Head of caudate nucleus (tissue), 42 donors: Measurements from ENCODE around the gene FOXL1.

Experiments
- DNase-seq, 42 donors: peaks; one replicate each; pipeline versions ENCODE4 v3.0.0 to v3.0.0-alpha.2; 2020 to 2021; ENCODE audit warnings: mixed read lengths in 7 of 42
- intact Hi-C: fragments of 100-400 bp; cut with DNase I; formaldehyde crosslinking; loops from one replicate; pipeline ENCODE4 v1.15.0; 2022

Gene FOXL1

GRCh38 chr16:86618431-86619238, 40.3 kb downstream of the FOXL1 start:
- DNase-seq, result no peak
- intact Hi-C loops, result no loop called here

GRCh38 chr16:86619239-86619794, 41.0 kb downstream of the FOXL1 start:
- intact Hi-C loops, result no loop called here
- DNase-seq, result no peak

GRCh38 chr16:86620184-86620583, 41.8 kb downstream of the FOXL1 start:
- no peak for DNase-seq
- intact Hi-C loops, result no loop called here

- intact Hi-C loops, result no loop called here
- no peak for DNase-seq
Measured at GRCh38 chr16:86621966-86622365, 43.6 kb downstream of the FOXL1 start.

GRCh38 chr16:86622700-86623615, 44.6 kb downstream of the FOXL1 start:
- DNase-seq, result no peak
- intact Hi-C loops, result no loop called here

GRCh38 chr16:86625029-86625428, 46.7 kb downstream of the FOXL1 start:
- DNase-seq, result no peak
- intact Hi-C loops, result no loop called here

GRCh38 chr16:86625821-86626220, 47.5 kb downstream of the FOXL1 start:
- DNase-seq, result no peak
- intact Hi-C loops, result no loop called here

- intact Hi-C loops, result no loop called here
- DNase-seq, result no peak
Measured at GRCh38 chr16:86626284-86626683, 47.9 kb downstream of the FOXL1 start.

GRCh38 chr16:86626966-86627365, 48.6 kb downstream of the FOXL1 start:
- intact Hi-C loops, result no loop called here
- no peak for DNase-seq

- intact Hi-C loops, result no loop called here
- DNase-seq, result no peak
Measured at GRCh38 chr16:86628614-86629013, 50.3 kb downstream of the FOXL1 start.

GRCh38 chr16:86630471-86630870, 52.1 kb downstream of the FOXL1 start:
- DNase-seq, result no peak
- intact Hi-C loops, result no loop called here

GRCh38 chr16:86631444-86631843, 53.1 kb downstream of the FOXL1 start:
- intact Hi-C loops, result no loop called here
- no peak for DNase-seq
